ENCODE measurements around the gene CBX8.

GRCh38 chr17:79802736-79803420 lies 6.0 kb upstream of the CBX8 start:
- TF ChIP-seq CTCF (IDR thresholded peaks at IDR 0.05; ENCODE audit: low read depth, low read length, poor library complexity, severe bottlenecking) (no peak), EZH2phosphoT487 (IDR thresholded peaks at IDR 0.05; ENCODE audit: borderline replicate concordance, low read length) (no peak)
